SK-N-SH treated with all-trans-retinoic acid at 6 μM for 48 hours (cell line): Measurements from ENCODE around the gene PUSL1.

Experiments
- ATAC-seq: fragments of 200-7000 bp; cut with Tn5 transposase; 3 replicates; pipeline ENCODE4 v1.9.1; 2020; ENCODE audit warnings: mild to moderate bottlenecking, moderate library complexity
- ARNTL ChIP-seq: fragments of 450-650 bp; formaldehyde crosslinking; IDR thresholded peaks from 2 replicates; pipeline ENCODE4 v1.5.0; 2020; ENCODE audit warnings: low read depth, mild to moderate bottlenecking, moderate library complexity, borderline replicate concordance
- CSDC2 ChIP-seq: fragments of 250-450 bp; sonication (Bioruptor Pico); IDR thresholded peaks from 2 replicates; pipeline ENCODE4 v1.5.0; 2020; ENCODE audit warnings: mild to moderate bottlenecking, moderate library complexity
- ESRRG ChIP-seq: fragments of 250-450 bp; sonication (Bioruptor Pico); IDR thresholded peaks from 2 replicates; pipeline ENCODE4 v1.6.1; 2021; ENCODE audit warnings: mild to moderate bottlenecking
- OSR1 ChIP-seq: fragments of 250-450 bp; sonication (Bioruptor Pico); IDR thresholded peaks from 2 replicates; pipeline ENCODE4 v1.8.0; 2022; ENCODE audit warnings: moderate library complexity, mild to moderate bottlenecking, inconsistent platforms
- PATZ1 ChIP-seq: fragments of 250-450 bp; sonication (Bioruptor Pico); IDR thresholded peaks from 2 replicates; pipeline ENCODE4 v1.8.0; 2020; ENCODE audit warnings: mild to moderate bottlenecking, moderate library complexity, borderline replicate concordance
- RARB ChIP-seq: fragments of 250-450 bp; sonication (Bioruptor Pico); IDR thresholded peaks from 2 replicates; pipeline ENCODE4 v1.8.0; 2021; ENCODE audit warnings: mild to moderate bottlenecking, moderate library complexity
- SNAI2 ChIP-seq: fragments of 250-450 bp; sonication (Bioruptor Pico); IDR thresholded peaks from 2 replicates; pipeline ENCODE4 v1.5.0; 2020; ENCODE audit warnings: mild to moderate bottlenecking, moderate library complexity
- TCF4 ChIP-seq: fragments of 250-450 bp; sonication (Bioruptor Pico); IDR thresholded peaks from 2 replicates; pipeline ENCODE4 v1.8.0; 2021; ENCODE audit warnings: mild to moderate bottlenecking, moderate library complexity, borderline replicate concordance
- TOX ChIP-seq: fragments of 250-450 bp; sonication (Bioruptor Pico); IDR thresholded peaks from 2 replicates; pipeline ENCODE4 v1.8.0; 2021; ENCODE audit warnings: mild to moderate bottlenecking, moderate library complexity, borderline replicate concordance
- ZC3H10 ChIP-seq: fragments of 250-450 bp; sonication (Bioruptor Pico); IDR thresholded peaks from 2 replicates; pipeline ENCODE4 v1.5.1; 2021; ENCODE audit warnings: mild to moderate bottlenecking, moderate library complexity
- ZFP3 ChIP-seq: fragments of 250-450 bp; sonication (Bioruptor Pico); IDR thresholded peaks from 2 replicates; pipeline ENCODE4 v1.5.0; 2020; ENCODE audit warnings: mild to moderate bottlenecking, moderate library complexity
- ZFP30 ChIP-seq: fragments of 450-650 bp; formaldehyde crosslinking; IDR thresholded peaks from 2 replicates; pipeline ENCODE4 v1.5.0; 2022; ENCODE audit warnings: mild to moderate bottlenecking, moderate library complexity
- ZNF565 ChIP-seq: fragments of 450-650 bp; formaldehyde crosslinking; conservative IDR thresholded peaks from 2 replicates; pipeline ENCODE4 v1.5.0; 2020; ENCODE audit warnings: low read depth, mild to moderate bottlenecking, moderate library complexity
- ZNF70 ChIP-seq: fragments of 450-650 bp; formaldehyde crosslinking; IDR thresholded peaks from 2 replicates; pipeline ENCODE4 v1.5.0; 2020; ENCODE audit warnings: mild to moderate bottlenecking, moderate library complexity
- ZNF8 ChIP-seq: fragments of 450-650 bp; formaldehyde crosslinking; IDR thresholded peaks from 2 replicates; pipeline ENCODE4 v1.5.0; 2020; ENCODE audit warnings: mild to moderate bottlenecking, moderate library complexity
- TF ChIP-seq, protein P1 (sequence below): fragments of 250-450 bp; sonication (Bioruptor Pico); IDR thresholded peaks from 2 replicates; pipeline ENCODE4 v1.5.1; 2021; ENCODE audit warnings: mild to moderate bottlenecking, moderate library complexity
- TF ChIP-seq, protein P2 (sequence below): fragments of 250-450 bp; sonication (Bioruptor Pico); IDR thresholded peaks from 2 replicates; pipeline ENCODE4 v1.8.0; 2021; ENCODE audit warnings: low read depth, mild to moderate bottlenecking, moderate library complexity, borderline replicate concordance

PUSL1 gene

GRCh38 chr1:1310476-1311053 lies 2.2 kb downstream of the PUSL1 start:
- ATAC-seq: no peak
- TF ChIP-seq ESRRG (CRISPR knock-in tag) (no peak), OSR1 (no peak), TOX (CRISPR knock-in tag) (no peak), ZC3H10 (CRISPR knock-in tag) (no peak), TCF4 (CRISPR knock-in tag) (no peak), ZNF565 (CRISPR knock-in tag) (no peak), CSDC2 (CRISPR knock-in tag) (no peak), PATZ1 (CRISPR knock-in tag) (no peak), ARNTL (CRISPR knock-in tag) (no peak), ZNF8 (CRISPR knock-in tag) (no peak), RARB (CRISPR knock-in tag) (no peak)
- TF ChIP-seq, protein P1, sequence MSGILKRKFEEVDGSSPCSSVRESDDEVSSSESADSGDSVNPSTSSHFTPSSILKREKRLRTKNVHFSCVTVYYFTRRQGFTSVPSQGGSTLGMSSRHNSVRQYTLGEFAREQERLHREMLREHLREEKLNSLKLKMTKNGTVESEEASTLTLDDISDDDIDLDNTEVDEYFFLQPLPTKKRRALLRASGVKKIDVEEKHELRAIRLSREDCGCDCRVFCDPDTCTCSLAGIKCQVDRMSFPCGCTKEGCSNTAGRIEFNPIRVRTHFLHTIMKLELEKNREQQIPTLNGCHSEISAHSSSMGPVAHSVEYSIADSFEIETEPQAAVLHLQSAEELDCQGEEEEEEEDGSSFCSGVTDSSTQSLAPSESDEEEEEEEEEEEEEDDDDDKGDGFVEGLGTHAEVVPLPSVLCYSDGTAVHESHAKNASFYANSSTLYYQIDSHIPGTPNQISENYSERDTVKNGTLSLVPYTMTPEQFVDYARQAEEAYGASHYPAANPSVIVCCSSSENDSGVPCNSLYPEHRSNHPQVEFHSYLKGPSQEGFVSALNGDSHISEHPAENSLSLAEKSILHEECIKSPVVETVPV (CRISPR knock-in tag): no peak

GRCh38 chr1:1311107-1312104 lies 3.0 kb downstream of the PUSL1 start:
- no peak for ATAC-seq
- TF ChIP-seq, protein P2, sequence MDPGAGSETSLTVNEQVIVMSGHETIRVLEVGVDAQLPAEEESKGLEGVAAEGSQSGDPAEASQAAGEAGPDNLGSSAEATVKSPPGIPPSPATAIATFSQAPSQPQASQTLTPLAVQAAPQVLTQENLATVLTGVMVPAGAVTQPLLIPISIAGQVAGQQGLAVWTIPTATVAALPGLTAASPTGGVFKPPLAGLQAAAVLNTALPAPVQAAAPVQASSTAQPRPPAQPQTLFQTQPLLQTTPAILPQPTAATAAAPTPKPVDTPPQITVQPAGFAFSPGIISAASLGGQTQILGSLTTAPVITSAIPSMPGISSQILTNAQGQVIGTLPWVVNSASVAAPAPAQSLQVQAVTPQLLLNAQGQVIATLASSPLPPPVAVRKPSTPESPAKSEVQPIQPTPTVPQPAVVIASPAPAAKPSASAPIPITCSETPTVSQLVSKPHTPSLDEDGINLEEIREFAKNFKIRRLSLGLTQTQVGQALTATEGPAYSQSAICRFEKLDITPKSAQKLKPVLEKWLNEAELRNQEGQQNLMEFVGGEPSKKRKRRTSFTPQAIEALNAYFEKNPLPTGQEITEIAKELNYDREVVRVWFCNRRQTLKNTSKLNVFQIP (CRISPR knock-in tag): no peak
- no peak for TF ChIP-seq ZFP30
- TF ChIP-seq SNAI2 (CRISPR knock-in tag): no peak
- no peak for TF ChIP-seq TOX (CRISPR knock-in tag)
- no peak for TF ChIP-seq ZFP3 (CRISPR knock-in tag)
- TF ChIP-seq ZNF70: no peak
- no peak for TF ChIP-seq RARB (CRISPR knock-in tag)
- TF ChIP-seq ESRRG (CRISPR knock-in tag): no peak
- TF ChIP-seq ZNF565 (CRISPR knock-in tag): no peak
- no peak for TF ChIP-seq PATZ1 (CRISPR knock-in tag)
- no peak for TF ChIP-seq CSDC2 (CRISPR knock-in tag)
- TF ChIP-seq OSR1: no peak
- no peak for TF ChIP-seq ARNTL (CRISPR knock-in tag)
- no peak for TF ChIP-seq ZC3H10 (CRISPR knock-in tag)
- TF ChIP-seq, protein P1 (CRISPR knock-in tag): no peak
